ENCODE data around the gene BEGAIN.
"Not testable (repeated sequence)": the region's sequence is repeated elsewhere in the genome, so short reads cannot be mapped to it uniquely, and the experiment has no call there.

The BEGAIN gene

GRCh38 chr14:100523131-100523842, 63.9 kb downstream of the BEGAIN start:
- no peak for DNase-seq (ENCODE audit: low read depth)

DNA sequence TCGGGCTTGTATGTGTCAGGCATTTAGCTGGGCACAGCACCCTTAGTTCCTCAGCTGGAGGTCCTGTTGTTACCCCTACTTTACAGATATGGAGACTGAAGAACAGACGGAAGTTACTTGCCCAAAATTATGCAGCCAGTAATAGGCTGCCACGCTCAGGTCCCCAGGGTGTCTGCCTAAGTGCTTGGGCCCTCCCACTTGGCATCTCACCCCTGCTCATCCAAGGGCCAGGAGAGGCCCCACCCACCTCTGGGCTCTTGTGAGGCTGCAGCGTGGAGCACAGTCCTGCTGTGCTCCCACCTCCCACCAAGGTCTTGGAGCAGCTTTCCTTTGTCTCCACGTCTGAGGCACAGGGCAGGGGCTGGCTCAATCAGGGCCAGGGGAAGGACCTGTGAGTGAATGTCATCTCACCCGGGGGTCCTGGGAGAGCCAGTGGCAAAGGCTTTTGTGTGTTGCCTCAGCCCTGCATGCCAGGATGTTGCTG, 64.6 kb downstream of the BEGAIN start:
- DNase-seq (ENCODE audit: low read depth), result no peak

DNA sequence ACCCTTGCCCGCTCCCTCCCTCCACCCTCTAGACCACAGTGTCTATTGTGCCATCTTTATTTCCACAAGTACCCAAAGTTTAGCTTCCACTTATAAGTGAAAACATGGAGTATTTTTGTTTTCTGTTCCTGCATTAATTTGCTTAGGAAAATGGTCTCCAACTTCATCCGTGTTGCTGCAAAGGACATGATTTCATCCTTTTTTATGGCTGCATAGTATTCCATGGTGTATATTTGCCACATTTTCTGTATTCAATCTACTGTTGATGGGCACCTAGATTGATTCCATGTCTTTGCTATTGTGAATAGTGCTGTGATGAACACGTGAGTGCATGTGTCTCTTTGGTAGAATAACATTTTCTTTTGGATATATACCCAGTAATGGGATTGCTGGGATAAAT, 81.2 kb downstream of the BEGAIN start:
- not testable (repeated sequence) for DNase-seq (ENCODE audit: low read depth)

- DNase-seq (ENCODE audit: low read depth), result no peak
Observed at GRCh38 chr14:100504372-100505078, 82.7 kb downstream of the BEGAIN start.

GRCh38 chr14:100503251-100503650, 84.0 kb downstream of the BEGAIN start:
- DNase-seq (ENCODE audit: low read depth), result no peak

DNA sequence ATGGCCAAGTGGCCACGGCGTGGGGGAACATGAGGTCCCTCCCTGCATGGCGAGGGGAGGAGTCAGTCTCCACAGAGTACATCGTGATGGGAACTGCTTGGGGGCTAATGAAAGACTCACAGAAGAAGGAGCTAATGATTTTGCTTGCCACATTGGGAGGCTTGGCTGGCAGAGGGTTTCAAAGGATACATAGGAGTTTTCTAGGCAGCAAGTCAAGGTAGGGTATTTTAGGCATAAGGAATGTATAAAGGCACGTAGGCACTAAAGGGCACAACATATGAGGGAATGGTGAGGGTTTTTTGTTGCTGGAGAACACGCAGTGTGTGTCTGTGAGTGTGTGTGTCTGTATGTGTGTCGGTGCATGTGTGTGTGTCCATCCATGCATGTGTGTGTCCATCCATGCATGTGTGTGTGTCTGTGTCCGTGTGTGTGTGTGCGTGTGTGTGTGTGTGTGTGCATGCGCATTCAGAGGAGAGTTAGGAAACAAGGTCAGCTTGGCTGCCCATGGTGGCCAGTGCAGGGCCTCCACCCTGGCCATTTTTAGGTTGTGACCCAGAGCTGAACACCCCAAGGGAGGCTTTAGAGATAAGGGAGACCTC, 84.5 kb downstream of the BEGAIN start:
- DNase-seq (ENCODE audit: low read depth), result no peak

DNA sequence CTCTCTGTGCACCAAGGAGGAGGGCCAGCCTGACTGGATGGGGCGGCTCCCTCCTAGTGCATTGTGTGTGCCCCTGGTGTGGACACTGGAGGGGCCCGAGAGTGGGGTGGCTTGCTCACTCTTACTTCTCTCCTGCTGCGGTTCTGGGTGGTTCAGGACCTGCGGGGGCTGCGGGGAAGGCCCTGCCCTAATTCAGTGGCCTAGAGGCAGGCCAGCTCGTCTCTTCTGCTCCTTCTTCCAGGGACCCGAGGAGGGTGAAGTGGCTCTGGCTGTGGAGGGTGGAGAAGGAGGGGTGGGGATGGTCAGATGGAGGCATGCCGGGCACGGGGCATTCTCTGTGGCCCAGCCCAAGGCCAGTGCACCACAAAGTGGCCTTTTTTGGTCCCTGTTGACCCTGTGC, 87.1 kb downstream of the BEGAIN start:
- DNase-seq (ENCODE audit: low read depth), result no peak

GRCh38 chr14:100498068-100498467, 89.1 kb downstream of the BEGAIN start:
- DNase-seq (ENCODE audit: low read depth), result no peak

DNA sequence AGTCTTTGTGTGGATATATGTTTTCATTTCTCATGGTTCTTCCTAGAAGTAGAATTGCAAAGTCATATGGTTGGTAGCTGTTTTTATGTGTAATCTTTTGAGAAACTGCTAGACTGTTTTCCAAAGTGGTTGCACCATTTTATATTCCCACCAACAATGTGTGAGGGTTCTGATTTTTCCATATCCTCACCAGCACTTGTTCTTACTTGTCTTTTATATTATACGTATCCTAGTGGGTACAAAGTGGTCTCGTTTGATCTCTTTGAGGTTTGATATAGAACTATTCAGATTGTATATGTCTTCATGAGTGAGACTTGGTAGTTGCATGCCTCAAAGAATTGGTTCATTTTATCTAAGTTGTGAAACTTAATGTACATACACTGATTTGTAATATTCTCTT, 91.3 kb downstream of the BEGAIN start:
- DNase-seq (ENCODE audit: low read depth), result no peak

- DNase-seq (ENCODE audit: low read depth), result no peak
Observed at GRCh38 chr14:100494645-100495044, 92.6 kb downstream of the BEGAIN start.

DNA sequence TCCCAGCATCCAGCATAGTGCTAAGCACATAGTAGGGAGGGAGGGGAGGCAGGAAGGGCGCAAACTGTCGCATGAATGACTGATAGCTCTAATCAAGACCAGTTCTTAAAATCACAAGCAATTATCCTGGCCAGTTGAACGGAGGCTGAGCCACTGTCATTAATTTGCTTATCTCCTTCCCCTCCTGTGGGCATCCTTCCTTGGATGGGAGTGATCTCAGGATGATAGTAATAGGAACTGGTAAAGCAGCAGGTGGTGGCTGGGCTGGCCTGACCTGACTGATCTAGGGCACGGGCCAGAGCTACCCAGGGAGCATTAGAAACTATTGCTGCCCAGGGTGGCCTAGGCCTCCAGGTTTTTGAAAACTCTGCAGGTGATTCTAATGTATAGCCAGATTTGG, 97.0 kb downstream of the BEGAIN start:
- no peak for DNase-seq (ENCODE audit: low read depth)

- DNase-seq (ENCODE audit: low read depth), result no peak
Observed at GRCh38 chr14:100488057-100488456, 99.2 kb downstream of the BEGAIN start.

- DNase-seq (ENCODE audit: low read depth), result no peak
Observed at GRCh38 chr14:100487304-100487703, 99.9 kb downstream of the BEGAIN start.

Data from stimulated activated CD8-positive, alpha-beta memory T cell treated with anti-CD3 and anti-CD28 coated beads, Interleukin-12 subunit alpha, Interleukin-12 subunit beta, amount 100 ng/mL, for 1 hour (primary cell).